Transverse colon (tissue), 4 donors: Measurements from ENCODE around the gene BST2. TPM values are rescaled to one million over a fixed set of nuclear protein-coding genes. Genes with fewer than 3 reads are reported as not detected.

Experiments used
- DNase-seq: peaks from one replicate; pipeline ENCODE4 v3.0.0-alpha.2; 2019
- H3K27ac ChIP-seq, 4 donors: fragments of 200-600 bp; sonication (generic); 2 replicates each; pipeline ENCODE4 v1.5.1; 2016 to 2018; ENCODE audit warnings: inconsistent platforms in 4 of 4
- H3K27me3 ChIP-seq: fragments of 200-600 bp; sonication (generic); 2 replicates; pipeline ENCODE4 v1.5.1; 2017; ENCODE audit warnings: inconsistent platforms
- H3K36me3 ChIP-seq, 4 donors: fragments of 200-600 bp; sonication (generic); 2 replicates each; pipeline ENCODE4 v1.5.1; 2017 to 2019; ENCODE audit warnings: inconsistent platforms in 4 of 4
- H3K4me1 ChIP-seq, 4 donors: fragments of 200-600 bp; sonication (generic); 2 replicates each; pipeline ENCODE4 v1.5.1; 2017 to 2020; ENCODE audit warnings: inconsistent platforms in 4 of 4
- H3K4me3 ChIP-seq, 4 donors: fragments of 200-600 bp; sonication (generic); 1 replicate in 1 of 4; 2 replicates in 3 of 4; pipeline versions ENCODE4 v1.5.1 to v1.6.1; 2017 to 2019; ENCODE audit warnings: inconsistent platforms in 4 of 4
- H3K9me3 ChIP-seq, 2 donors: fragments of 200-600 bp; sonication (generic); 2 replicates each; pipeline ENCODE4 v1.5.1; 2017 to 2019; ENCODE audit warnings: inconsistent platforms in 2 of 2
- CTCF ChIP-seq, 5 experiments: fragments of 200-600 bp in 3 of 5; fragments of 450-650 bp in 2 of 5; sonication (generic) in 3 of 5; IDR thresholded peaks; 1 replicate in 2 of 5; 2 replicates in 3 of 5; pipeline ENCODE4 v1.5.1; 2016 to 2017; ENCODE audit warnings: antibody characterized with exemption in 5 of 5, inconsistent platforms in 3 of 5, mild to moderate bottlenecking in 2 of 5, moderate library complexity in 1 of 5
- EP300 ChIP-seq: sonication (generic); formaldehyde crosslinking; IDR thresholded peaks from one replicate; pipeline ENCODE4 v1.6.1; 2017; ENCODE audit warnings: antibody characterized with exemption, low read depth
- POLR2A ChIP-seq: fragments of 450-650 bp; IDR thresholded peaks from one replicate; pipeline ENCODE4 v1.6.1; 2016; ENCODE audit warnings: antibody characterized with exemption, mild to moderate bottlenecking, moderate library complexity
- POLR2AphosphoS5 ChIP-seq, 3 donors: sonication (generic); formaldehyde crosslinking; IDR thresholded peaks; one replicate each; pipeline ENCODE4 v1.6.1; 2016; ENCODE audit warnings: antibody characterized with exemption in 3 of 3
- WGBS, 2 donors: methylation state at CpG; one replicate each; pipeline ENCODE4 v1.1.5; 2018; ENCODE audit warnings: low coverage in 1 of 2; 5-methylcytosine and 5-hydroxymethylcytosine counted together
- in situ Hi-C, 4 donors: fragments of 200-750 bp; cut with MboI; loops; one replicate each; pipeline versions ENCODE4 v1.15.0 to v1.15.1; 2017; ENCODE audit warnings: low sequenced_read_pairs in 3 of 4, low pct_ligation_motif_present in 1 of 4, low pct_unique_long_range_greater_than_20kb in 1 of 4
- intact Hi-C: fragments of 100-400 bp; cut with DNase I; formaldehyde crosslinking; loops from one replicate; pipeline ENCODE4 v1.15.1; 2023; ENCODE audit warnings: low total_unique reads
- total RNA-seq, 4 donors: library from RNA; depleted of rRNA; stranded (reverse); fragments of >200 nt; gene quantifications; one replicate each; pipeline ENCODE4 v1.1.0, GENCODE V29; 2016

Gene BST2
- total RNA-seq, 4 donors from 2014 or later: 5.6 to 39.2 (median 19.9) TPM

- TF ChIP-seq EP300: no peak
- no peak overlapping the region for H3K27ac ChIP-seq
- DNase-seq: no peak
- H3K4me3 ChIP-seq: no peak overlapping the region
- in situ Hi-C loops: no loop called here
- H3K9me3 ChIP-seq: no peaks in the 10 kb centered on the region
- peaks cover 0 to 15% (median 11%) of the 10 kb centered on the region in 4 donors for H3K4me1 ChIP-seq
- WGBS, 2 donors: 40 to 93% methylated on average over 1 to 20 of the region's 20 CpGs
- no peaks in the 10 kb centered on the region for H3K36me3 ChIP-seq
- intact Hi-C loops: no loop called here
- no peaks in the 10 kb centered on the region for H3K27me3 ChIP-seq
Observed at GRCh38 chr19:17423429-17424208, 18.2 kb upstream of the BST2 start.

- Histone ChIP-seq H3K36me3 (no peaks in the 10 kb centered on the region), H3K27me3 (no peaks in the 10 kb centered on the region), H3K4me3 (no peak overlapping the region), H3K27ac (no peak overlapping the region), H3K4me1 (peaks cover 0 to 15% (median 11%) of the 10 kb centered on the region in 4 donors), H3K9me3 (no peaks in the 10 kb centered on the region)
- WGBS, 2 donors: 99% methylated on average over 4 of the region's 4 CpGs; no CpG with 5 or more reads in 1 of the 2 donors
- TF ChIP-seq EP300 (no peak), POLR2A (no peak), POLR2AphosphoS5 (IDR thresholded peaks at IDR 0.05) (no peak), CTCF (IDR thresholded peaks at IDR 0.05) (no peak)
- in situ Hi-C loops: no loop called here
- intact Hi-C loops: no loop called here
- no peak for DNase-seq
Observed at GRCh38 chr19:17421942-17422341, 16.5 kb upstream of the BST2 start.

GRCh38 chr19:17420475-17420924 is 15.1 kb upstream of the BST2 start:
- no peaks in the 10 kb centered on the region for H3K27me3 ChIP-seq
- H3K4me3 ChIP-seq: peak overlapping the region; percentile 67 to 88 (median 82)
- intact Hi-C loops: no loop called here

GRCh38 chr19:17419621-17420474 is 14.4 kb upstream of the BST2 start, which contains the start of gene MVB12A:
TSS of gene MVB12A (plus strand) at chr19:17420047. CDS start at chr19:17420136, 89 bp downstream.
- H3K36me3 ChIP-seq: no peaks in the 10 kb centered on the region
- peaks cover 0 to 12% (median 11%) of the 10 kb centered on the region in 4 donors for H3K4me1 ChIP-seq
- peak within 1 kb of the TSS; percentile 68 to 92 (median 82) for H3K27ac ChIP-seq
- no peaks in the 10 kb centered on the region for H3K9me3 ChIP-seq
- WGBS, 2 donors: 0% methylated on average over 54 of the region's 85 CpGs; no CpG with 5 or more reads in 1 of the 2 donors
- DNase-seq: peak; percentile 97
- peak within 1 kb of the TSS; percentile 67 to 88 (median 82) for H3K4me3 ChIP-seq
- in situ Hi-C loops (no loop called here), intact Hi-C loops (no loop called here)
- no peaks in the 10 kb centered on the region for H3K27me3 ChIP-seq
- TF ChIP-seq POLR2AphosphoS5 (IDR thresholded peaks at IDR 0.05) (peak; percentile 61 to 70 (median 68)), EP300 (no peak)

More at GRCh38 chr19:17420475-17420924, 15.1 kb upstream of the BST2 start:
- no peaks in the 10 kb centered on the region for H3K9me3 ChIP-seq
- H3K27ac ChIP-seq: peak overlapping the region; percentile 68 to 83 (median 76)
- no peaks in the 10 kb centered on the region for H3K36me3 ChIP-seq
- peaks cover 0 to 15% (median 11%) of the 10 kb centered on the region in 4 donors for H3K4me1 ChIP-seq
- TF ChIP-seq CTCF (IDR thresholded peaks at IDR 0.05) (peak in 1 of 5 experiments; percentile 9), POLR2A (no peak)
- peak; percentile 51 for DNase-seq
- 6% methylated on average over 12 of the region's 25 CpGs; no CpG with 5 or more reads in 1 of the 2 donors for WGBS, 2 donors
- in situ Hi-C loops: no loop called here
